ENCODE measurements around the gene MAG.
"Not testable (repeated sequence)": the region's sequence is repeated elsewhere in the genome, so short reads cannot be mapped to it uniquely, and the experiment has no call there.

Gene MAG

DNA sequence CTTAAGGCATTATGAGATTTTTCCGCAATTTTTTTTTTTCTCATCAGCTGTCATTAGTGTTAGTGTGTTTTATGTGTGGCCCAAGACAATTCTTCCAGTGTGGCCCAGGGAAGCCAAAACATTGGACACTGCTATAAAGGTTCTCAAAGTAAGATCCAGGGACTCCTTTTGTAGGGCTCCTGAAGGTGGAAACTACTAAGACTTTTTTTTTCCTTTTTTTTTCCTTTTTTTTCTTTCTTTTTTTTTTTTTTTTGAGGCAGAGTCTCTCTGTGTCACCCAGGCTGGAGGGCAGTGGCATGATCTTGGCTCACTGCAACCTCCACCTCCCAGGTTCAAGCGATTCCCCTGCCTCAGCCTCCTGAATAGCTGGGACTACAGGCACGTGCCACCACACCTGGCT is 6.5 kb upstream of the MAG start:
- Mint-ChIP-seq H3K4me1 (ENCODE audit: low read depth) (peaks cover 13% of the 10 kb centered on the region), H3K27me3 (peaks cover 14% of the 10 kb centered on the region)

GRCh38 chr19:35286101-35286500 is 5.9 kb upstream of the MAG start:
- H3K9me3 Mint-ChIP-seq; H3K27ac Mint-ChIP-seq; H3K4me3 Mint-ChIP-seq; H3K36me3 Mint-ChIP-seq (ENCODE audit: low read depth): not testable (repeated sequence)
- Mint-ChIP-seq H3K4me1 (ENCODE audit: low read depth) (peaks cover 11% of the 10 kb centered on the region), H3K27me3 (peaks cover 14% of the 10 kb centered on the region)

More for the DNA sequence above, 6.5 kb upstream of the MAG start:
- not testable (repeated sequence) for H3K36me3 Mint-ChIP-seq (ENCODE audit: low read depth); H3K4me3 Mint-ChIP-seq; H3K9me3 Mint-ChIP-seq; H3K27ac Mint-ChIP-seq

- Mint-ChIP-seq H3K27ac (no peak overlapping the region), H3K27me3 (peaks cover 11% of the 10 kb centered on the region), H3K4me1 (ENCODE audit: low read depth) (peaks cover 2% of the 10 kb centered on the region), H3K9me3 (no peaks in the 10 kb centered on the region), H3K36me3 (ENCODE audit: low read depth) (no peaks in the 10 kb centered on the region), H3K4me3 (no peak overlapping the region)
Observed at GRCh38 chr19:35287713-35288112, 4.2 kb upstream of the MAG start.

DNA sequence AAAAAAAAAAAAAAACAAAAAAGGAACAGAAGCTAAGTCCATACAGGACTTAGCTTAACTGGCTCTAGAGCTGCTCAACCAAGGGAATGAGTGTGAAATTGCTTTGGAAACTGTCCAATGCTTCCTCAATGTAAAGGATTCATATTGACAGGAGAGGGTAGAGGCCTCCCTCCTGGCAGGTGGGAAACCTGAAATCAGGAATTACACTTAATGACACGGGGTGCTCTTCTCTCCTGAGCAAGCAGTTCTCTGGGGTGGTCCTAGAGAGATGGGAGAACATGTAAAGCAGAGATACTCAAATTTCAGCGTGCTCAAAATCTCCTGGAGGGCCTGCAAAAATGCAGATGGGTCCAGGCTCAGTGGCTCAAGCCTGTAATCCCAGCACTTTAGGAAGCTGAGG is 3.6 kb upstream of the MAG start:
- no peak overlapping the region for H3K27ac Mint-ChIP-seq
- no peaks in the 10 kb centered on the region for H3K9me3 Mint-ChIP-seq
- H3K27me3 Mint-ChIP-seq: peaks cover 7% of the 10 kb centered on the region
- H3K4me3 Mint-ChIP-seq: no peak overlapping the region
- no peaks in the 10 kb centered on the region for H3K4me1 Mint-ChIP-seq (ENCODE audit: low read depth)
- no peaks in the 10 kb centered on the region for H3K36me3 Mint-ChIP-seq (ENCODE audit: low read depth)

GRCh38 chr19:35288906-35289305 is 3.1 kb upstream of the MAG start:
- no peaks in the 10 kb centered on the region for H3K36me3 Mint-ChIP-seq (ENCODE audit: low read depth)
- no peak overlapping the region for H3K27ac Mint-ChIP-seq
- H3K4me3 Mint-ChIP-seq: no peak overlapping the region
- H3K9me3 Mint-ChIP-seq: no peaks in the 10 kb centered on the region
- peaks cover 4% of the 10 kb centered on the region for H3K27me3 Mint-ChIP-seq
- no peaks in the 10 kb centered on the region for H3K4me1 Mint-ChIP-seq (ENCODE audit: low read depth)

DNA sequence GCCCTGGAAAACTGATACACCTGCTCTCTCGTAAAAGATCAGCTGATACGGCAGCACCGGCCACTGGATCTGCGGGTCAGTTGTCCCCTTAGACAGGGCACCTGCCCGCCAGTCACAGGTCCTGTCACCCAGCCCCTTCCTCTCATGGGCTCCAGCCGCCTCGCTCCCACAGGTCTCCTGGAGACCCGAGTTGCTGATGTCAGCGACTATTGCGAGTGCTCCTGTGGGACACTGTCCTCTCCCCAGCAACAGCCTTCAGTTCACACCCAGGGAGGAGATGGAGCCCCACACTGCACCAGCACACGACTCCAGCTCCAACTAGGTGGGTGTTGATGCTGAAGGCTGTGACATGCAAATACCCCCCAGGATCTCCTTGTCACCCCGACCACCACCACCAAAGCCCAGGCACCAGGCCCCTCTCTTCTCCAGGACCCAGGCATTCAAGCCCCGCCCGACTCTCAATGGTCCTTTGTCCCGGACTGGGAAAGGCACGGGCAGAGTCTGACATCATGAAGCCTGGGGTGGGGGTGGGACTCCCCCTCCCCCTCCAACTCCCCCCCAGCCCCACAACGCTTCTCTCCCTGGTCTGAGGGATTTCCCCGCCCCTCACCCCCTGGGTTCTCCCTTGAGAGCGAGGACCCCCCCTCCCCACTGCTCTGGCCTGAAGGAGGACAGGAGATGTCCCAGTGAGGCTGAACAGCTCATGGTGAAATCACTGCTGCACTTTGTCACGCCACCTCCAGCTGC is 1.4 kb upstream of the MAG start:
- Mint-ChIP-seq H3K9me3 (no peaks in the 10 kb centered on the region), H3K4me1 (ENCODE audit: low read depth) (no peaks in the 10 kb centered on the region), H3K4me3 (no peak overlapping the region), H3K27ac (no peak overlapping the region), H3K27me3 (no peaks in the 10 kb centered on the region), H3K36me3 (ENCODE audit: low read depth) (no peaks in the 10 kb centered on the region)

DNA sequence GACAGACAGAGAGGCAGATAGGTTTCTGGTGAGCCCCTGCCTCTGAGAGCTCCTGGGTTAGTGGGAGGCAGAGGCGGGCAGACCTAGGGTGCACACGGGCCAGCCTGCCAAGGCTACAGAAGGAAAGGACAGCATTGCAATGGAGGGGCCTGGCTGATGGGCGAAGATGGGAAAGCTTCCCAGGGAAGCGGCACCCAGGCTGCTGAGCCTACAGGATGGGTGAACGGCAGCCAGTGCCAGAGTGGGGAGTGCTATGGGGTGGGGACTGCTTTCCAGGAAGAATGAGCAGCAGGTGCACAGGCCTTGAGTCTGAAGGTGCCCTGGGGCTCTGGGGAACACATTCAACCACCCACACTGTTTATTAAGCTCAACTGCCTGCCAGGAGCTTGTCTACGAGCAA is 702 bp upstream of the MAG start:
- Mint-ChIP-seq H3K27ac (no peak overlapping the region), H3K4me1 (ENCODE audit: low read depth) (peaks cover 6% of the 10 kb centered on the region), H3K27me3 (no peaks in the 10 kb centered on the region), H3K36me3 (ENCODE audit: low read depth) (no peaks in the 10 kb centered on the region), H3K4me3 (no peak overlapping the region), H3K9me3 (no peaks in the 10 kb centered on the region)

DNA sequence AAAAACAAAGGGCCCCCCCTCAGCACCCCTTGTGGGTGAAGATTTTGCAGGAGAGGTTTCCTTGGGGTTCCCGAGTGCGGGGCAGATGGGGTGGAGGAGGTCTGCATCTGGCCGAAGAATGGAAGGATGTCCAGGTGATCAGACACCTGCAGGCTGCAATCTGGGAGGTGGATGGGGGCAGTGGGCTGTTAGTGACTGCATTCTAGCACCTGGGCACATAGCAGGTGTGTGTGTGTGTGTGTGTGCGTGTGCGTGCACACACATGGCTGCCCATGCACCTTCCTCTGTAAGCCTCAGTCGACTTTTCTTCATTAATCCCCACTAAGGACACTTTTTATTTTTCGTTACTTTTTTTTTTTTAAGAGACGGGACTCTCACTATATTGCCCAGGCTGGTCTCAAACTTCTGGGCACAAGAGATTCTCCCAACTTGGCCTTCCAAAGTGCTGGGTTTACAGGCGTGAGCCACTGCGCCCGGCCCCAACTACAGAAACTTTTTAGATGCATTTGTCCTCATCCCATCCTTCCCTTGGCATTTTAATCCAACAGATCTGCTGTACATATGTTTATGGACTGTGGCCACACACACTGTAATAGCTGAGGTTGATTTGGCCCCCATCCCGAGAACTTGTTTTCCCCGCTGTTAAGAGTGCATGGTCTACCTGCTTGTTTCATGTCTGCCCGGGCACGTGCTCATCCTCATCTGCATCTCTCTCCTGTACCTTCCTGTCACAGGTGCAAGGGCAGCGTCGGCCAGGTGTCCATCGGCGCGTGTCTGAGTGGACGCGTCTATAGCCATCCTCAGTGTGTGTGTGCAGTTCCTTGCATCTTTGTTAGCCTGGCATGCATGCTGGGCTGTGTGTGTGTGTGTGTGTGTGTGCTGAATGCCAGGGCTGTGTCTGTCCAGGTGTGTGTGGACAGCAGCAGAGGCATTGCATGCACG is 731 bp downstream of the MAG start:
- Mint-ChIP-seq H3K27me3 (no peaks in the 10 kb centered on the region), H3K4me1 (ENCODE audit: low read depth) (peaks cover 6% of the 10 kb centered on the region), H3K4me3 (no peak overlapping the region), H3K9me3 (no peaks in the 10 kb centered on the region), H3K36me3 (ENCODE audit: low read depth) (no peaks in the 10 kb centered on the region), H3K27ac (no peak overlapping the region)

DNA sequence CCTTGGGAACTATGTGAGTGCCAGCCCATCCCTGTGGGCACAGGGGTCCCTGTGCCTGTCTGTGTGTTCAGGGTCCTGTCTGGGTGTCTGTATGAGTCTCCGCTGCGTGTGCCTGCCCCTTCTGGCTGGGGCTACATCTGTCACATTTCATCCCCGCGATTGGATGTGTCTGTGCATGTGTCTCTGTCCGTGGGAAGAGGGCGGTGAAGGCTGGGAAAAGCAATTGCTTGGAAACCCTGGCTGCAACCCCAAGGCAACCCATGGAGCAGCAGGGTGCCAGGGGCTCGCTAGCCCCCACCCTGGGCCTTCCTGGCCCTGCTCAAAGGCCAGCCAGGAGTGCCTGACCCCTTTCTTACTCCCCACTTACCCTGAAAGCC is 1.4 kb downstream of the MAG start:
- no peaks in the 10 kb centered on the region for H3K27me3 Mint-ChIP-seq
- no peak overlapping the region for H3K4me3 Mint-ChIP-seq
- no peak overlapping the region for H3K27ac Mint-ChIP-seq
- peaks cover 6% of the 10 kb centered on the region for H3K4me1 Mint-ChIP-seq (ENCODE audit: low read depth)
- no peaks in the 10 kb centered on the region for H3K9me3 Mint-ChIP-seq
- H3K36me3 Mint-ChIP-seq (ENCODE audit: low read depth): no peaks in the 10 kb centered on the region

DNA sequence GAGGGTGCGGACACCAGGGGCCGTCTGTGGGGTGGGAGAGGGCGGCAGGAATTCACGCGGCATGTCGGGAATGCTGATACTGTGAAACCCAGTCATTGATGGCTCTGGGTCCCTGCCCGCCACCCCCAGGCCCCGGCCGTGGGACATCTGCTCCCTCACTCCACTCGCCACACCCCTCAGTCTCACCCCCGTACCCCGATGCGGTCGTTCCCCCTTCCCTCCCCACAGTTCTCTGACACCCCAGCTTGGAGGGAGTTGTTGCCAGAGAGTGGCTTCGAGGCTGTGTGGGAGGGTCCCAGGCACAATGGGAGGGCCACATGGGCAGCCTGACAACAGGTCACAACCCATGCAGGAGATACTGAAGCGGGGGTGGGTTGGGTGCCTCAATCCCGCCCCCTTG is 1.8 kb downstream of the MAG start:
- H3K9me3 Mint-ChIP-seq: no peaks in the 10 kb centered on the region
- H3K27ac Mint-ChIP-seq: no peak overlapping the region
- no peak overlapping the region for H3K4me3 Mint-ChIP-seq
- H3K36me3 Mint-ChIP-seq (ENCODE audit: low read depth): no peaks in the 10 kb centered on the region
- no peaks in the 10 kb centered on the region for H3K27me3 Mint-ChIP-seq
- H3K4me1 Mint-ChIP-seq (ENCODE audit: low read depth): peaks cover 6% of the 10 kb centered on the region

GRCh38 chr19:35294328-35294727 is 2.4 kb downstream of the MAG start:
- no peaks in the 10 kb centered on the region for H3K27me3 Mint-ChIP-seq
- no peak overlapping the region for H3K27ac Mint-ChIP-seq
- H3K4me1 Mint-ChIP-seq (ENCODE audit: low read depth): peaks cover 6% of the 10 kb centered on the region
- no peaks in the 10 kb centered on the region for H3K9me3 Mint-ChIP-seq
- no peaks in the 10 kb centered on the region for H3K36me3 Mint-ChIP-seq (ENCODE audit: low read depth)
- no peak overlapping the region for H3K4me3 Mint-ChIP-seq

DNA sequence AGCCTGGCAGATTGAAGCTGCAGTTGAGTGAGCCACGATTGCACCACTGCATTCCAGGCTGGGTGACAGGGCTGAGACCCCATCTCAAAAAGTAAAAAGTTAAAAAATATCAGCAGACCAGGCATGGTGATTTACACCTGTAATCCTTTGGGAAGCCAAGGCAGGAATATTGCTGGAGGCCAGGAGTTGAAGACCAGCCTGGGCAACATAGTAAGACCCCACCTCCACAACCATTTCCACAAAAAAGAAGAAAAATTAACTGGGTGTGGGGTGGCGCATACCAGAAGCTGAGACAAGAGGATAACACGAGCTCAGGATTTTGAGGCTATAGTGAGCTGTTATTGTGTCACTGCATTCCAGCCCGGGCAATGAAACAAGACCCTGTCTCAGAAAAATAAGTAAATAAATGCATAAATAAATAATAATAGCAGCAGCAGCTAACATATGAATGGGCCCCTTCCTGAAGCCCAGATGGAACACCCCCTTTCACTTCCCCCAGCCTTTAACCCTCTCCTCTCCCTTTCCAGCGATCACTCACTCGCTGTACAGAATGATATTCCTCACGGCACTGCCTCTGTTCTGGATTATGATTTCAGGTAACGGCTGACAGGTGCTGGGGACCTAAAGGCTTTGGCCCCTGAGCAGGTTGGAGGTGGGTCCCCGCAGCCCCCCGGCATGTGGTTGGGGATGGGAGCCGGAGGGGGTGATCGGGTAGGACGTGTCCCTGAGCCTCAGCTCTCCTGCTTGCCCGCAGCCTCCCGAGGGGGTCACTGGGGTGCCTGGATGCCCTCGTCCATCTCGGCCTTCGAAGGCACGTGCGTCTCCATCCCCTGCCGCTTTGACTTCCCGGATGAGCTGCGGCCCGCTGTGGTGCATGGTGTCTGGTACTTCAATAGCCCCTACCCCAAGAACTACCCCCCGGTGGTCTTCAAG is 3.2 kb downstream of the MAG start:
- Mint-ChIP-seq H3K36me3 (ENCODE audit: low read depth) (no peaks in the 10 kb centered on the region), H3K4me3 (no peak overlapping the region), H3K27ac (no peak overlapping the region), H3K27me3 (no peaks in the 10 kb centered on the region), H3K4me1 (ENCODE audit: low read depth) (peaks cover 6% of the 10 kb centered on the region), H3K9me3 (no peaks in the 10 kb centered on the region)

DNA sequence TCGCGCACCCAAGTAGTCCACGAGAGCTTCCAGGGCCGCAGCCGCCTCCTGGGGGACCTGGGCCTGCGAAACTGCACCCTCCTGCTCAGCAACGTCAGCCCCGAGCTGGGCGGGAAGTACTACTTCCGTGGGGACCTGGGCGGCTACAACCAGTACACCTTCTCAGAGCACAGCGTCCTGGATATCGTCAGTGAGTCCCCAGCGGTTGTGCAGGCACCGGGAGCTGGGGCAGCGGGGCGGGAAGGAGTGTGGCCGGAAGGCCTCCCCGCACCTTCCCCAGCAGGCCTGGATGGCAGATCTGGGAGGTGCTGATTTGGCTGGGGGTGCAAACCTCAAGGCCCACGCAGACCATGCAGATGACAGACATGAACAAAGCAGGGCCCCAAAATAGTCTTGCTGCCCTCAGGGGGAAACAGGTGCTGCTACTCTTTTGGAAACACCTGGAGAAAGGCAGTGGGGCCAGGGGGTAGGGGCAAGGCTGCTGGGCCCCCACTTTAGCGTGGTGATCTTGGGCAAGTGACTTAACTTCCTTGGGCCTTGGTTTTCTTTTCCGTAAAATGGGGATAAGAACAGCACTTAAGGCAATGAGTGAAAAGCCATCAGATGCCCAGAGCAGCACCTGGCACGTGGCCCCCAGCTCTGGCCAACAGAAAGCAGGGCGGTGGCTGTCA is 4.0 kb downstream of the MAG start:
- peaks cover 6% of the 10 kb centered on the region for H3K4me1 Mint-ChIP-seq (ENCODE audit: low read depth)
- no peak overlapping the region for H3K4me3 Mint-ChIP-seq
- no peak overlapping the region for H3K27ac Mint-ChIP-seq
- H3K9me3 Mint-ChIP-seq: no peaks in the 10 kb centered on the region
- no peaks in the 10 kb centered on the region for H3K27me3 Mint-ChIP-seq
- H3K36me3 Mint-ChIP-seq (ENCODE audit: low read depth): no peaks in the 10 kb centered on the region

All from stimulated activated naive CD8-positive, alpha-beta T cell treated with anti-CD3 and anti-CD28 coated beads, Interleukin-15, Interleukin-2, amounts not matched to agents 100 ng/mL and 50 ng/mL, for 24 hours (primary cell).